Right atrium auricular region (tissue), 2 donors: ENCODE results near the gene ADGRG7. TPM values are rescaled to one million over a fixed set of nuclear protein-coding genes. Genes with fewer than 3 reads are reported as not detected.

Experiments used
- DNase-seq: peaks from one replicate; pipeline ENCODE4 v3.0.0-alpha.2; 2019; ENCODE audit warnings: low spot score
- H3K27ac ChIP-seq, 2 donors: fragments of 200-600 bp; sonication (generic); 1 replicate in 1 of 2; 2 replicates in 1 of 2; pipeline ENCODE4 v1.5.1; 2016 to 2019
- H3K27me3 ChIP-seq, 2 donors: fragments of 200-600 bp; sonication (generic); one replicate each; pipeline versions ENCODE4 v1.5.1 to v1.6.0; 2017 to 2019
- H3K36me3 ChIP-seq: fragments of 200-600 bp; sonication (generic); one replicate; pipeline ENCODE4 v1.5.1; 2016
- H3K4me1 ChIP-seq, 2 donors: fragments of 200-600 bp; sonication (generic); one replicate each; pipeline versions ENCODE4 v1.5.1 to v1.6.0; 2017 to 2019
- H3K4me3 ChIP-seq, 2 donors: fragments of 200-600 bp; sonication (generic); 1 replicate in 1 of 2; 2 replicates in 1 of 2; pipeline ENCODE4 v1.5.1; 2017 to 2019; ENCODE audit warnings: mild to moderate bottlenecking in 1 of 2, moderate library complexity in 1 of 2
- H3K9me3 ChIP-seq, 2 donors: fragments of 200-600 bp; sonication (generic); one replicate each; pipeline ENCODE4 v1.5.1; 2019
- total RNA-seq, 2 donors: library from RNA; depleted of rRNA; stranded (reverse); fragments of >200 nt; gene quantifications; one replicate each; pipeline ENCODE4 v1.1.0, GENCODE V29; 2016
- TF ChIP-seq, protein P1 (sequence below), 2 donors: fragments of 200-600 bp; sonication (generic); IDR thresholded peaks; one replicate each; pipeline ENCODE4 v1.5.1; 2019; ENCODE audit warnings: antibody characterized with exemption in 2 of 2

Gene ADGRG7
- total RNA-seq, 2 donors from 2014 or later, result not detected

DNA sequence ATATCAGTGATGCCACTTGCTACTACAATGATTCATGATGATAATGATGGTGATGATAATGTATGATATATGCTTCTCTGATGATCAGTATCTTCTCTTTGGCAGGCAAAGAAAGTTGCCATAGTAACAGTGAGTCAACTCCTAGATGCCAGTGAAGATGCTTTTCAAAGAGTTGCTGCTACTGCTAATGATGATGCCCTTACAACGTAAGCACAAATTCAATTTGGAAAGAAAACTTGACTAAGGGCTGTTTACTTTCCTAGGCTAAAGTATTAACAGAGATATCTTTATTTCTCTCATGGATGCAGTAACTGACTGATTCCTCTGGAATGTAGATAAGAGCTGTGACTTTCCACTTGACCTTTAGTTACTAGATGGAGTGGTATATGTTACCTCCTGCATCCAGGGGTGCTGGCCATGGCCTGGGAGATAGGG is 27.8 kb downstream of the ADGRG7 start:
- Histone ChIP-seq H3K9me3 (no peaks in the 10 kb centered on the region), H3K4me3 (no peak overlapping the region), H3K27ac (no peak overlapping the region), H3K27me3 (no peaks in the 10 kb centered on the region), H3K36me3 (no peaks in the 10 kb centered on the region), H3K4me1 (peaks cover 0 to 3% of the 10 kb centered on the region in 2 donors)
- no peak for DNase-seq
- TF ChIP-seq, protein P1, sequence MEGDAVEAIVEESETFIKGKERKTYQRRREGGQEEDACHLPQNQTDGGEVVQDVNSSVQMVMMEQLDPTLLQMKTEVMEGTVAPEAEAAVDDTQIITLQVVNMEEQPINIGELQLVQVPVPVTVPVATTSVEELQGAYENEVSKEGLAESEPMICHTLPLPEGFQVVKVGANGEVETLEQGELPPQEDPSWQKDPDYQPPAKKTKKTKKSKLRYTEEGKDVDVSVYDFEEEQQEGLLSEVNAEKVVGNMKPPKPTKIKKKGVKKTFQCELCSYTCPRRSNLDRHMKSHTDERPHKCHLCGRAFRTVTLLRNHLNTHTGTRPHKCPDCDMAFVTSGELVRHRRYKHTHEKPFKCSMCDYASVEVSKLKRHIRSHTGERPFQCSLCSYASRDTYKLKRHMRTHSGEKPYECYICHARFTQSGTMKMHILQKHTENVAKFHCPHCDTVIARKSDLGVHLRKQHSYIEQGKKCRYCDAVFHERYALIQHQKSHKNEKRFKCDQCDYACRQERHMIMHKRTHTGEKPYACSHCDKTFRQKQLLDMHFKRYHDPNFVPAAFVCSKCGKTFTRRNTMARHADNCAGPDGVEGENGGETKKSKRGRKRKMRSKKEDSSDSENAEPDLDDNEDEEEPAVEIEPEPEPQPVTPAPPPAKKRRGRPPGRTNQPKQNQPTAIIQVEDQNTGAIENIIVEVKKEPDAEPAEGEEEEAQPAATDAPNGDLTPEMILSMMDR (IDR thresholded peaks at IDR 0.05), result no peak

DNA sequence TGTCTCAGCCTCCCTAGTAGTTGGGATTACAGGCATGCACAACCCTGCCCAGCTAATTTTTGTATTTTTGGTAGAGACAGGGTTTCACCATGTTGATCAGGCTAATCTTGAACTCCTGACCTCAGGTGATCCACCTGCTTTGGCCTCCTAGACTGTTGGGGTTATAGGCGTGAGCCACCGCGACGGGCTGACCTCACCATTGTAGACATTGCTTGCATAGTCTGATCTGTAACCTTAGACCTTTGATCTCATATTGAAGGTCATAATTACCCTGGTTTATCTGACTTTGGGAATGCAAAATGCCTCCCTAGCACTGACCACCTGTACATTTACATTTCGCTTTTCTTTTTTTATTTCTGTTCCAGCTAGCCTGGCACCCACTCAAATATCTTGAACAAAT is 31.2 kb downstream of the ADGRG7 start:
- Histone ChIP-seq H3K9me3 (no peaks in the 10 kb centered on the region), H3K27me3 (no peaks in the 10 kb centered on the region), H3K4me1 (no peaks in the 10 kb centered on the region), H3K36me3 (no peaks in the 10 kb centered on the region), H3K27ac (no peak overlapping the region), H3K4me3 (no peak overlapping the region)
- DNase-seq, result no peak
- TF ChIP-seq, protein P1 (IDR thresholded peaks at IDR 0.05), result no peak

DNA sequence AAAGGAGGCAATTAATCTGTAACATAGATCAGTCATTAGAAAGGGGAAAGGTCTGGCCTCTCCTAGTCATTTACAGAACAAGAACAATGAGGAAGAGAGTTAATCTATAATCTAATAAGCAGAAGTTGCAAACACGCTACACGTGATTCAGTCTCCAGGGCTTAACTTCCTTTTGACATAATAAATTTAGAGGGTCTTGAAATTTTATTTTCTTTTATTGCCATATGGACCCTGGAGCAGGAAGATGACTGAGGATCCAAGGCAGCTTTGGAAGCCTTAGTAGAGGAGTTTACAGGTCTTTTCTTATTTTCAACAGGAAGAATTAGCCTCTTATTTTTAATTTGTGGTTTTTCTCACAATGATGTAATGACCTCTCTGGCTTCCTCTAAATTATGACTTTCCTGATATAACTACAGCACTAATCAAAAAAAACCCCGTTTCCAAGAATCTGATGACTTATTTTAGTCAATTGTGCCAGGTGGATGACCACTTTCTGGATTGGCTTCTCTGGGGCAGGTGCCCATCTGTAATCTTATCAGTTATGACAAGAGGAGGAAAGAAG is 32.2 kb downstream of the ADGRG7 start:
- Histone ChIP-seq H3K27ac (no peak overlapping the region), H3K4me1 (no peaks in the 10 kb centered on the region), H3K36me3 (no peaks in the 10 kb centered on the region), H3K27me3 (no peaks in the 10 kb centered on the region), H3K9me3 (no peaks in the 10 kb centered on the region), H3K4me3 (no peak overlapping the region)
- DNase-seq, result no peak
- TF ChIP-seq, protein P1 (IDR thresholded peaks at IDR 0.05), result no peak

- TF ChIP-seq, protein P1 (IDR thresholded peaks at IDR 0.05), result no peak
- H3K36me3 ChIP-seq, result no peaks in the 10 kb centered on the region
Observed at GRCh38 chr3:100645913-100646312, 36.5 kb downstream of the ADGRG7 start.

DNA sequence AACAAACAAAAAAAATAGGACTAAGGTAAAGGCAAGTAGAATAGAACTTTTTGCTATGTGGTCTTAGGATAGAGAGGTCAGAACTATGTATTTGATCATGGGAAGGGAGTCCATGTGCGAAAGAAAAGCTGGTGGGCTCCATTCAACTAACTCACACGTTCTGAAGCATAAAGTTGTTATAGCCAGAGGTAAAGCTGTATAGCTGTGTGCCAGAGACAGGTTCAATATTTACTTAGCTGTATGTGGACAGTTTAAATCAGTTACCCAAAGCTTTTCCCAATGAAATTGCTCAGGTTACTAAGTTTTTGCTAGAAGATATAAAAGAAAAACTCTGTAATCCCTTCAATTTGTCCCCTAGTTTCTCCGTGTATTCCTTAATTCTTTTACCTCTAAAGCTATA is 37.8 kb downstream of the ADGRG7 start:
- TF ChIP-seq, protein P1 (IDR thresholded peaks at IDR 0.05), result no peak
- no peaks in the 10 kb centered on the region for H3K4me1 ChIP-seq
- no peaks in the 10 kb centered on the region for H3K36me3 ChIP-seq
- no peak for DNase-seq
- H3K27me3 ChIP-seq, result no peaks in the 10 kb centered on the region
- H3K4me3 ChIP-seq, result no peak overlapping the region
- H3K9me3 ChIP-seq, result no peaks in the 10 kb centered on the region
- no peak overlapping the region for H3K27ac ChIP-seq

More at GRCh38 chr3:100645913-100646312, 36.5 kb downstream of the ADGRG7 start:
- H3K4me3 ChIP-seq, result no peak overlapping the region
- no peaks in the 10 kb centered on the region for H3K4me1 ChIP-seq
- no peaks in the 10 kb centered on the region for H3K27me3 ChIP-seq
- no peak overlapping the region for H3K27ac ChIP-seq
- no peak for DNase-seq
- no peaks in the 10 kb centered on the region for H3K9me3 ChIP-seq

DNA sequence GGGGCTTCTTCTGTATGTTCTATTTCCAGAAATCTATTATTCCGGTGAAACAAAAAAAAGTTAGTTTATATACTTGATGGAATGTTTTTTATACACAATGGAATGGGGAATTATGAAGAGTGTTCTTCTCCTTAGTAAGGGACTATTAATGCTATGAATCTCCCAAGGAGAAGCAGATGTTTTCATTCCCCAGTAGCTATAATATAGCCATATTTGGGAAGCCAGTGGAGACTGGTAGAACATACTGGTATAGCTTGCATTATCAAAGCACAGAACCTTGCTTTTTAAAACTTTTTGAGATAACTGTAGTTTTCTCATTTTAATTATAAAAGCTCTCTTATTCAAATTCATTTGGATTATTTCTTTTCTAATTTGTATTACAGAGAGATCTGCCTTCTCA is 38.3 kb downstream of the ADGRG7 start:
- no peaks in the 10 kb centered on the region for H3K27me3 ChIP-seq
- no peaks in the 10 kb centered on the region for H3K4me1 ChIP-seq
- DNase-seq, result no peak
- TF ChIP-seq, protein P1 (IDR thresholded peaks at IDR 0.05), result no peak
- no peaks in the 10 kb centered on the region for H3K36me3 ChIP-seq
- no peak overlapping the region for H3K4me3 ChIP-seq
- H3K27ac ChIP-seq, result no peak overlapping the region
- H3K9me3 ChIP-seq, result no peaks in the 10 kb centered on the region
